ENCODE data around the gene TTLL4.
"Not testable (repeated sequence)": the region's sequence is repeated elsewhere in the genome, so short reads cannot be mapped to it uniquely, and the experiment has no call there.

Gene TTLL4

DNA sequence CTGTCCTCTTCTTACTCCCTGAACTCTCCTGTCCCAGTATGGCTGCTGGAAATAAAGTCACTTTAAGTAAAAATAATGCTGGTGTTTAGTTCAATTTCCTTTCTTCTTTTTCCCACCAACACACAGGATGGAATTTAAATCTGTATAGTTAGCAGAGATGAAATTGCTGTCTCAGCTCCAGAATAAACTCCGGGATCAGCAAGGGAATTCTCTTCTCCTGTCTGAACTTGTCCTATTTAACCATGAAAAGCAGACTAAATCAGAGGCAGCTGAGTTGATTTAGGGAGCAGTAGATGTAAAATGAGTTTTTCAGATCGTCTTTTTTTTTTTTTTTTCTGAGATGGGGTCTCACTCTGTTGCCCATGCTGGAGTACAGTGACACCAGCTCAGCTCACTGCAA is 25.9 kb downstream of the TTLL4 start:
- DNase-seq (ENCODE audit: low read depth), result no peak
- H3K4me3 ChIP-seq (ENCODE audit: low read depth, low read length), result no peak overlapping the region

DNA sequence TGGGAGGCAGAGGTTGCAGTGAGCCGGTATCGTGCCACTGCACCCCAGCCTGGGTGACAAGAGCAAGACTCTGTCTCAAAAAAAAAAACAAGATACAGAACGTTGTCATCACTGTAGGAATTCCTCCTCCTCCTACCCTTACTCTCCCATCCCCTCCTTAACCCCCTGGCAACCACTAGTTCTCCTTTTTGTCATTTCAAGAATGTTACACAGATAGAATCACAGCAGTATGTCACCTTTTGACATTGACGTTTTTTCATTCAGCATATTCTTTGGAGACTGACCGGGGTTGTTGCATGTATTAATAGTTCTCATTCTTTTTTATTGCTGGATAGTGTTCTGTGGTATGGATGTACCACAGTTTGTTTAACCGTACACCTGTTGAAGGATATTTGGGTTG is 32.4 kb downstream of the TTLL4 start:
- no peak for DNase-seq (ENCODE audit: low read depth)
- no peak overlapping the region for H3K4me3 ChIP-seq (ENCODE audit: low read depth, low read length)

DNA sequence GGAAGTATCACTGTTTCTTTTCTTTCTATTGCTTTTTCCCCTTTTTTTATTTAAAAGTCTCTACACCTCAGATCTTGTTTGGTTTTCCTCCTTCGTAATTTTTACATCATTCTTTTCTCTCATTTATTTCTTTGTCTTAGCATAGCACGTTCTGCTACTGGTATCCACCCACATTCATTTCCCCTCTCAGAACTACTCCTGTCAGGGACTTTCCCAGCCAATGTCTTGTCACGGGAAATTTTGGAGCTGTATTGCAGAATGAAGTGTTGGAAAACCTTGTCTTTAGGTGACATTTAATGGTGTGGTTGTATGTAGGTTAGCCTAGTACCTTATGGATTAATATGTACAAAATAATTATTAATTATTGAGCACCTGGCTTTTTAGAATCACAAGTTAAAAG is 34.0 kb downstream of the TTLL4 start:
- no peak overlapping the region for H3K4me3 ChIP-seq (ENCODE audit: low read depth, low read length)
- no peak for DNase-seq (ENCODE audit: low read depth)

DNA sequence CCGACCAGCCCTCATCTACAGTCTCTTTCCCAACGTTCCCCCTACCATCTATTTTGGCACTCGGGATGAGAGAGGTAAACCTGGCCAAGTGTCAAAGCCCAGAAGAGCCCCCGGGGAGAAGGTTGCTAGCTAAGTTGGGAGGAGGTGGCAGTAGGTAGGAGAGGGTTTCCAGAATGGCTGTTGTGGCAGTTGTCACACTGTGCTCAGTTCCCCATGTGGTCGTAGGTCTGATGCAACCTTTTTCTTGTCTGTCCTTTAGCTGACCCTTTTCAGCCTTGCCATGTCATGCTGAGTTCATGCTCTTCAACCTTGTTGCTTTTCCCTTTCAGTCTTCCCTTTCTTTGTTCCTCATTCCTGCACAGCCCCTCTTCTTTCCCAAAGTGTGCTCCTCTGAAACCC is 34.5 kb downstream of the TTLL4 start:
- DNase-seq (ENCODE audit: low read depth), result no peak
- no peak overlapping the region for H3K4me3 ChIP-seq (ENCODE audit: low read depth, low read length)

DNA sequence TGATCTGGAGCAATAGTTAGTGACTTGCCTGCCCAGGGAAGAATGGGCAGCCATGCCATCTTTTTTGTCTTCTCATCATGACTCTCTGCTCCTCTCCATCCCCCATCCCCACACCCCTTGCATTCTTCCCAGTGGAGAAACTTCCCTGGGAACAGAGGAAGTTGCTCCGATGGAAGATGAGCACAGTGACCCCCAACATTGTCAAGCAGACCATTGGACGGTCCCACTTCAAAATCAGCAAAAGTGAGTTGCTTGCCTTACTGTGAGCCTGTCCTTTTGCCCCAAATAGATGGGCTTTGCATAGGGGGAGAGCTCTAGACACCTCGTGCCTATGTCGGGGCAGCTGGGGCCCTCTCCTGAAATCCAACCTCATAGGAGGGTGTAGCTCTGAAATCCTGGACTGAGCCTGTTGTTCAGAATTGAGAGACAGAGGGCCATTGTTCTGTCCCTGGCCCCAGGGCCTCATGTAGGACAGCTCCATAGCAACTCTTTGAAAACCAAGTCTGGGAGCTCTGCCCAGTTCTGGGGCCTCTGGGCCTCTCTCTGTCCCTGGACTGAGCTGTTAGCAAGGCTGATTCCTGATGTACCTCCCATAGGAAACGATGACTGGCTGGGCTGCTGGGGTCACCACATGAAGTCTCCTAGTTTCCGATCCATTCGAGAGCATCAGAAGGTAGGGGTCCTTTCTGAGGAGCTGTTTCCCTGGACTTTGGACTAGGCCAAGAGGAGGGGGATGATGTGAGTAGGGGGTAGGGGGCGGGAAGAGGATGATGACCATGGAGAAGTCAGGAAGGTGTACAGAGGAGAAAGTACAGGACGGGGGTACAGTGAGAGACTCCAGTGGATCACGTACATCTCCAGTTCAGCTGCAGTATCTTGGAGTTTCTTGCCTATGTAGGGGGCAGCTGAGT is 35.2 kb downstream of the TTLL4 start:
- DNase-seq (ENCODE audit: low read depth), result peak; percentile 24
- no peak overlapping the region for H3K4me3 ChIP-seq (ENCODE audit: low read depth, low read length)

DNA sequence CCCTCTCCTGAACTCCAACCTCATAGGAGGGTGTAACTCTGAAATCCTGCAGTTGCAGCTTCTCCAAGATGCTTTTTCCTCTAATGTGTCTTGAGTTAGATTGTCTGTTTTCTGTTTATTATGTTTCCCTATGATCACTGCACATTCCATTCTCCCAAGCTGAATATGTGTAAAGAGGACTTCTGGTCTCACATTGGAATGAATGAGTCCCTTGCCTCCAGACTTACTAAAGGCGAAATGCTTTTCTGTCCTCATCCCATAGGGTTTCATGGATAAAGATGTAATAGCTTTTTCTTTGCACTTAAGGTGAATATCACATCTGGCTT is 35.8 kb downstream of the TTLL4 start:
- no peak overlapping the region for H3K4me3 ChIP-seq (ENCODE audit: low read depth, low read length)
- no peak for DNase-seq (ENCODE audit: low read depth)

DNA sequence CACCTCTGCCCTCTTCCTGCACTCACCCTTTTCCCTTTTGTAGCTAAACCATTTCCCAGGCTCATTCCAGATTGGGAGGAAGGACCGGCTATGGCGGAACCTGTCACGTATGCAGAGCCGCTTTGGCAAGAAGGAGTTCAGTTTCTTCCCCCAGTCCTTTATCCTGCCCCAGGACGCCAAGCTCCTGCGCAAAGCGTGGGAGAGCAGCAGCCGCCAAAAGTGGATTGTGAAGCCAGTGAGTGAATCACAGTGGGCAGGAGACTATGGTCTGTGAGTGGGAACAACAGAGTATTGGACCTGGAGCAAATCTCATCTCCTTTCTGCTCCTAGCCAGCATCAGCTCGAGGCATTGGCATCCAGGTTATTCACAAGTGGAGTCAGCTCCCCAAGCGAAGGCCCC is 36.3 kb downstream of the TTLL4 start:
- H3K4me3 ChIP-seq (ENCODE audit: low read depth, low read length), result no peak overlapping the region
- DNase-seq (ENCODE audit: low read depth), result no peak

DNA sequence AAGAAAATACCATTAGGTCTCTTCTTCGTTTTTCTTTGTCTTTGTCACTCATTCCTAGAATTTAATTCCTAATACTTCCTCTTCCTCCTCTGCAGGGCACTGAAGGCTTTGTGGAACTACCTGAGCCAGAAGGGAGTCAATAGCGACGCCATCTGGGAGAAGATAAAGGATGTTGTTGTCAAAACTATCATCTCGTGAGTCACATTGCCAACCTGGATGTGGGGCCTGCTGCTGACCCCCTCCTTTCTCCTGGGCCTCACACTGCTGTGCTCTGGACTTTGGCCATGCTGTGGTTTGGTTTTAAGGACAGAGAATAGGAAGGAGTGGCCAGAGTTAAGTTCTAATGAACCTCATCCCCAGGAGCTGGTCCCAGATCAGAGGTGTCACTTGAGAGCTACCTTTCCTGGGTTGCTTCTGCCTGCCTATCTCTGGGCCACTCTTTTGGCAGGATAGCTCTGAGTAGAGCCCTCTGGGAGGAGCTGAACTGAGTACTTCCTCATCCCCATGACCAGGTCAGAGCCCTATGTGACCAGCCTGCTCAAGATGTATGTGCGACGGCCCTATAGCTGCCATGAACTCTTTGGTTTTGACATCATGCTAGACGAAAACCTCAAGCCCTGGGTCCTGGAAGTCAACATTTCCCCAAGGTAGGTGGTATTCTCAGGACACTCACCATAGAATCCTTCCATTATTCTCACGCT is 38.3 kb downstream of the TTLL4 start:
- DNase-seq (ENCODE audit: low read depth), result no peak
- no peak overlapping the region for H3K4me3 ChIP-seq (ENCODE audit: low read depth, low read length)

DNA sequence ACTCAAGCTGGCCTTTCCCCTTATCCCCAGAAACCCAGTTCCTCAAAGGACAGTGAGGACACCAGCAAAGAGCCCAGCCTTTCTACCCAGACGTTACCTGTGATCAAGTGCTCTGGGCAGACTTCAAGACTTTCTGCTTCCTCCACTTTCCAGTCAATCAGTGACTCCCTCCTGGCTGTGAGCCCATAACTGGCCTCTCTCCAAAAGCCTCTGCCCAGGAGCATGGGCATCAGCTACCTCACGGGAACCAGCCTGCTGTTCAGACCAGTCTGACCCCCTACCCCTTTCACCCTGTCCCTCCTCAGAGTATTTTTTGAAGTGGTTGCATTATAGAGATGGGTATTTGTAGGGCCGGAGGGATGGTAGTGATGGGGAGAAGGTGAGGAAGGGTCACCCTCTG is 43.6 kb downstream of the TTLL4 start:
- no peak for DNase-seq (ENCODE audit: low read depth)
- H3K4me3 ChIP-seq (ENCODE audit: low read depth, low read length), result no peak overlapping the region

DNA sequence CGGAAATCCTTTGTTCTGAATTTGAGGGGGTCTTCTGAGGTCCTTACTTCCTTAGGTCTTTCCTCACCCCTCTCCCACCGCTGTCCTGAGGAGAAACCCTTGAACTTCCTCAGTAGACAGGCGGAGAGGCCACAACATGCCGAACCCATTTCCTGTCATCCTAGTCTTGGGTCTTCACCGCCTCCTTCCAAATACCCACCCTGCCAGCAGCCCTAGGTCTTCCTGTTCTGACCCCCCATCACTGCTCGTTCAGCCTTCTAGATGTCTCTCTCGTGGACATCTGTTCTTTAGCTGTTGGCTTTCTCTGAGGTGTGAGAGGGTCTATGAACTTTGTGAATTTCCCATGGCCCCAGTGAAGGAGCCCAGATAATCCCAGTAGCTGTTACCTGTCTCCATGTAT is 44.1 kb downstream of the TTLL4 start:
- no peak for DNase-seq (ENCODE audit: low read depth)
- no peak overlapping the region for H3K4me3 ChIP-seq (ENCODE audit: low read depth, low read length)

DNA sequence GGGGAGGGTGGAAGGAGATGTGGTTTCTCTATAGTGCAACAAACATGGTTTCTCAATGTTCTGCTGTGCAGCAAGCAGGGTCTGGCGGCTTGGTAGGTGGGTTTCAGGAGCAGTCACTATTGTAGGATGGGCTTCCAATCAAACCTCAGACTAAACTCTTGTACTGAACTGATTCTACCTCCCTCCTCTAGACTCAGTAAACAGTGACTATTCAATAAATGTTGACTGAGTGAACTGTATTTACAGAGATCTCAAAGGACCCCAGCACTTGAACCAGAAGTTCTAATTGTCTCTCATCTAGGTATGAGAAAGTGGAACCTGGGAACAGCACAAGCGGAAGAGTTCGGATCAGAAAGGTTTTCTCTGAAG is 44.5 kb downstream of the TTLL4 start:
- no peak for DNase-seq (ENCODE audit: low read depth)
- no peak overlapping the region for H3K4me3 ChIP-seq (ENCODE audit: low read depth, low read length)

DNA sequence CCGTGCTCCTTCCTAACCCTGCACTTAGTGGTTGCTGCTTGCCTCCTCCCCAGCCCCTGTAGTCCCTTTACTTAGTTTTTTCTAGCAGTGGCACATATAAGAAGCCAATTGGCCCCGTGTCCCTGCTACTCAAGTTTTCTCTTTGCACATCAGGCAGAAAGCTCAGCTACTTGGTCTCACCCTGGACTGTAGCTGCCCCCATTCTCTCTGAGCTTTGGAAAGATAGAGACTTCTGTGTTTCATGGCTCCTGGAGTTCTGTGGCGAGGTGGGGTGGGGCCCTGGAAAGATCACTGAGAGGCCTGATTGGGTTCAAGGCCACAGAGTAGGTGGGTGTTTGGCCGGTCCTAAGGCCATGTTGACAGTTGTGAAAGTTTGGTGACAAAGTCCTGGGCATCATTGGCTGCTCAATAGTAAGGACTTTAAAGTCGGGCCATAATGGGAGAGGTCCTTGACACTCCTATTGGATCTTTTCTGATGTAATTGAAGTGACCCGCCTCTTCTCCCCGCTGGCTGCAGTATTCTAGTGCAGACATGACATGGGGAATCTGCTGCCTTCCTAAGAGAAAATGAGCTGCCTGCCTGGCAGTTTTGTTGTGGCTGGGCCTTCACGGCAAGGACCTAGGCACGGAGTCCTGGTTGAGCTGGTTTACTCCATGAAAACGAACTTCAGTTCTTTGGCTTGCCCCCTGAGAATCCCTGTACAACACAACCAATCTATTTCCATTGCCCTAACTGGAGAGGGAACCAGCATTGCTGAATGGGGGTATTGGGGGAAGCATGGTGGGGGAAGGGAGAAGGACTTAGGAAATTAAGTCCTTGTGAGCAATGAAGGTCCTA is 45.2 kb downstream of the TTLL4 start:
- no peak for DNase-seq (ENCODE audit: low read depth)
- H3K4me3 ChIP-seq (ENCODE audit: low read depth, low read length), result no peak overlapping the region

DNA sequence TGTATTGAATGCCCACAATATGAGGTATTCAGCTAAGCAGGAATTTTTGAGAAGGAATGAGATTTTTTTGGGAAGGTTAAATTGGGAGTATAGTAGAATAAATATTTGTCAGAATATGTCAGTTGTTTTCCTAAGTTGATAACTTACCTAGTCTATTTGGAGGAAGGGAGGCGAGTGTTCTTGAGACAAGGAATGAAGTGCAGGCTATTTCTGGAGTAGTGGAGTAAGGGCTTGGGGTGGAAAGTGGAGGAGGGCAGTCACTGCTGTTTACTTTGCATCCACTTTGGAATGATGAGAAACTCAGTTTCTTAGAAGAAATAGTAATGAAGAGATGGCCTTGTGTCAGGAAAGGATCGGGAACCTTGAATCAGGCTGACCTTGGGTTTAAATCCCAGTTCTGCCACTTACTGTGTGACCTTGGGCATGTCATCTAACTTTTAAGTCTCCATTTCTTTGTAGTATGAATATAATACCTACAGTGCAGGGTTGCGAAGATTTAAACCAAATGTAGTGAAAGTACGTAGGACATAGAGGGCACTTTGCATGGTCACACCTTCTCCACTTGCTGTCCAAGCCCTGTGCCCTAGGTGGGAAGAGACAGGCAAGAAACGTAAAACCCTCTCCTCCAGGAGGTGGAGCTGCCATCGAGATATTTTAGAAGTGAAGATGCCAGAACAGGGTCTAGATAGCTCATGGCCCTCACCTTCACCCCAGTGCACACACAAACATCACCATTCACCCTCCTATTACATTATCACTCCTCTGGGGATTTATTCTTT is 46.2 kb downstream of the TTLL4 start:
- H3K4me3 ChIP-seq (ENCODE audit: low read depth, low read length), result no peak overlapping the region
- no peak for DNase-seq (ENCODE audit: low read depth)

DNA sequence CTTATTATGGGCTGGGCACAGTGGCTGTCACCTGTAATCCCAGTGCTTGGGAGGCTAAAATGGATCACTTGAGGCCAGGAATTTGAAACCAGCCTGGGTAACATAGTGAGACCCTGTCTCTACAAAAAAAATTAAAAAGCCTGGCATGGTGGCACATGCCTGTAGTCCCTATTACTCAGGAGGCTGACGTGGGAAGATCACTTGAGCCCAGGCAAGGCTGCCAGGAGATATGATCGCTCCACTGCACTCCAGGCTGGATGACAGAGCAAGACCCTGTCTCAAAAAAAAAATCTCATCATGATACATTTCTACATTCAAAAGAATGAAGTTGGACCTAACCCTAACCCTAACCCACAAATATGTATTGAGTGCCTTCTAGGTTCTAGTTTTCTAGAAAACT is 51.2 kb downstream of the TTLL4 start:
- DNase-seq (ENCODE audit: low read depth), result no peak
- no peak overlapping the region for H3K4me3 ChIP-seq (ENCODE audit: low read depth, low read length)

DNA sequence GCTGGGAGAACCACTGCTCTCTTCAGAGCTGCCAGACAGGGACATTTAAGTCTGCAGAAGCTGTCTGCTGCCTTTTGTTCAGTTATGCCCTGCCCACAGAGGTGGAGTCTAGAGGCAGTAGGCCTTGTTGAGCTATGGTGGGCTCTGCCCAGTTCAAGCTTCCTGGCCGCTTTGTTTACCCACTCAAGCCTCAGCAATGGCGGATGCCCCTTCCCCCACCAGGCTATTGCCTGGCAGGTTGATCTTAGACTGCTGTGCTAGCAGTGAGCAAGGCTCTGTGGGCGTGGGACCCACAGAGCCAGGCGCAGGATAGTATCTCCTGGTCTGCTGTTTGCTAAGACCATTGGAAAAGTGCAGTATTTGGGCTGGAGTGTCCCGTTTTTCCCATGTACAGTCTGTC is 62.1 kb downstream of the TTLL4 start:
- H3K4me3 ChIP-seq (ENCODE audit: low read depth, low read length); DNase-seq (ENCODE audit: low read depth): not testable (repeated sequence)

DNA sequence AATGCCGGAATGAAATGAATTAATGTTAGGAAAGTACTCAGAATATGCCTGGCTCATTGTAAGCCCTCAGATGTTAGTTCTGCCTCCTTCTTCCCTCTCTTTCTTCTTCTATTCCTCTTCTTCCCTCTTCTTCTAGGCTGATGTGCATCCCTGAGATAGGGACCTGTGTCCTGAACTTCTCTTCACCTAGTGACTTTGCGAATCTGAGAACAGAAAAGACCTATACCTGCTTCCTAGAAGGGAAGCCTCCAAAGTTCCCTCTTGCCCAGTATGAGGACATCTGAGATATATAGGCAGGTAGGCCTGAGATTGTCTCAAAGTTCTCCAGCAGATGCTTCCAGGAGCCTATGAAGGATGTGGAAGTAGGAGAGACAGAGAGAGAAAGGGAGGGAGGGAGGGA is 63.2 kb downstream of the TTLL4 start:
- no peak overlapping the region for H3K4me3 ChIP-seq (ENCODE audit: low read depth, low read length)
- no peak for DNase-seq (ENCODE audit: low read depth)

DNA sequence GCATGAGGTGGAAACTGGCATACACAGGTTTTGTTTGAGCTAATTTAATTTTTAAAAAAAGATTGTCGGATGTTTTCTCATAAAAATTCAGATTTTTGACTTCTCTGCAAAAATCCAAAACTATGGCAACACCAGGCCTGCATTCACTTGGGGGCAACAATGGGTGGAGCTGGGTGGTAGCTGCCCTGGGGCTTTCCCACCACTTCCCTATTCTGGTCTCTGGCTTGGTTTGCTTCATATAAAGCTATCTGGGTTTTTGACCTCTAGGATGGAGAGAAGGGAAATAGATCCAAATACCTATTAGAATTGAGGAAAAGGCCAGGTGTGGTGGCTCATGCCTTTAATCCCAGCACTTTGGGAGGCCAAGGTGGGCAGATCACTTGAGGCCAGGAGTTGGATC is 65.9 kb downstream of the TTLL4 start:
- no peak for DNase-seq (ENCODE audit: low read depth)
- no peak overlapping the region for H3K4me3 ChIP-seq (ENCODE audit: low read depth, low read length)

DNA sequence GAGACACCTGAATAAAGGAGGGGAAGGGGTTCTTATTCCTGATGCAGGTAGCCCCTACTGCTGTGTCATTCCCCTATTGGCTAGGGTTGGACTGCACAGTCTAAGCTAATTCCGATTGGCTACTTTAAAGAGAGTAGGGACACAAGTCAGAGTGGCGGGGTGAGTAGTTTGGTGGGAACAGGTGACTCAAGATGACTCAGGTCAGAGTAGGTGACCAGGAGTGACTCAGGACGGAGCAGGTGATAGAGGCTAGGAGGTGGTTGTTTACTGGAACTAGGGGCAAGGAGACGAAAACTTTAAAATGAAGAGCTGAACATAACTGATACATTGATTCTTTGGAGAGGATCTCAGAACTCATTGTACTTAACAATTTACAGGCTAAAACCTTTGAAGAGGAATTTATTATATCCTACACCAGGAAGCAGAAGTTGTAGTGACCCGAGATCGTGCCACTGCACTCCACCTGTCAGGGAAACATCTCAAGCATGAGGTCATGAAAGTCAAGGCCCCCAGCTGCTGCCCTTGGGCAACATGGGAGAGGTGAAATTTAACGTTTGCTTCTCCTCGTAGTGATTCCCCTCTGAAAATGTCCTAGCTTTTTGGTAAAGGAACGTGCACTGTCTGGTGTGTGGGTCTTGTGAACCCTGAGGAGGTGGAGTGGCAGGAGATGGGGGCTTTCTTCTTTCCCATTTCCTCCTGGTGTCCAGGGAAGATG is 66.8 kb downstream of the TTLL4 start:
- DNase-seq (ENCODE audit: low read depth), result no peak
- H3K4me3 ChIP-seq (ENCODE audit: low read depth, low read length), result no peak overlapping the region

DNA sequence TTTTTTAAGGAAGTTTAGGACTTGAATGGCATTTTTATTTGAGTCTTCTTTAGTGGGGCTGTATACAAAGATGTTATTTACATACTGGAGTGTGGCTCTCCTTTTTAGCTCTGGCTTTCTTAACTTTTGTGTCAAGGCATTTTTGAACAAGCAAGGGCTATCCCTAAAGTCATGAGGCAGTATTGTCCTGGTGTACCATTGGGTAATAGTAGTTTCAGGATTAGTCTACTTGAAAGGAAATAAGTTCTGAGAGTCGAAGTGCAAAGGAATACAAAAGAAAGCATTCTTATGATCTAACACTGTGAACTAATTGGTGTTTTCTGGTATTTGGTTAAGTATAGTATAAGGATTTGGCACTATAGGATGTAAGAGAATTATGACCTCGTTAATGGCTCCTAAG is 69.4 kb downstream of the TTLL4 start:
- no peak overlapping the region for H3K4me3 ChIP-seq (ENCODE audit: low read depth, low read length)
- no peak for DNase-seq (ENCODE audit: low read depth)

Data from skeletal muscle cell (primary cell).